K562 (cell line): ENCODE data around the gene PLCD1. TPM values are rescaled to one million over a fixed set of nuclear protein-coding genes. Genes with fewer than 3 reads are reported as not detected.

ENCODE experiments used
- CCAR2 ChIP-seq: fragments of 200-400 bp; formaldehyde crosslinking; IDR thresholded peaks from 2 replicates; pipeline ENCODE4 v1.6.1; 2017; ENCODE audit warnings: mild to moderate bottlenecking, low read depth, low read length
- CREB3 ChIP-seq: fragments of 450-650 bp; conservative IDR thresholded peaks from 2 replicates; pipeline ENCODE4 v1.6.1; 2016; ENCODE audit warnings: missing genetic modification characterization, low read depth, mild to moderate bottlenecking, missing compliant biosample characterization, moderate library complexity
- E2F8 ChIP-seq: fragments of 450-650 bp; IDR thresholded peaks from 2 replicates; pipeline ENCODE4 v1.7.1; 2018; ENCODE audit warnings: mild to moderate bottlenecking, low read depth; ENCODE audit not compliant: partially characterized antibody
- E4F1 ChIP-seq: fragments of 250-450 bp; sonication (Bioruptor Pico); IDR thresholded peaks from 2 replicates; pipeline ENCODE4 v1.5.0; 2021; ENCODE audit warnings: mild to moderate bottlenecking, borderline replicate concordance
- FIP1L1 ChIP-seq: fragments of 200-400 bp; formaldehyde crosslinking; IDR thresholded peaks from 2 replicates; pipeline ENCODE4 v1.6.1; 2018; ENCODE audit warnings: mild to moderate bottlenecking, low read depth, low read length; ENCODE audit not compliant: poor library complexity, severe bottlenecking
- HIVEP1 ChIP-seq: fragments of 250-450 bp; sonication (Bioruptor Pico); IDR thresholded peaks from 2 replicates; pipeline ENCODE4 v1.4.0; 2020; ENCODE audit warnings: mild to moderate bottlenecking
- MBD1 ChIP-seq: fragments of 250-450 bp; sonication (Bioruptor Pico); IDR thresholded peaks from 2 replicates; pipeline ENCODE4 v1.8.0; 2022; ENCODE audit warnings: inconsistent platforms
- MCM3 ChIP-seq: fragments of 450-650 bp; IDR thresholded peaks from 2 replicates; pipeline ENCODE4 v1.6.1; 2016
- MLLT1 ChIP-seq, 2 experiments: fragments of 450-650 bp; IDR thresholded peaks; 2 replicates each; pipeline ENCODE4 v1.6.1; 2016
- NFE2L1 ChIP-seq: fragments of 450-650 bp; IDR thresholded peaks from 2 replicates; pipeline ENCODE4 v1.6.1; 2016; ENCODE audit warnings: missing genetic modification characterization, low read depth, mild to moderate bottlenecking, missing compliant biosample characterization, moderate library complexity, borderline replicate concordance
- NFRKB ChIP-seq: fragments of 450-650 bp; IDR thresholded peaks from 2 replicates; pipeline ENCODE4 v1.6.1; 2016; ENCODE audit warnings: low read depth
- POLR2AphosphoS2 ChIP-seq: IDR thresholded peaks from 2 replicates; pipeline ENCODE4 v1.6.1; 2012; ENCODE audit warnings: low read length, improper control_type of control experiment
- RAD51 ChIP-seq: fragments of 450-650 bp; IDR thresholded peaks from 2 replicates; pipeline ENCODE4 v1.7.1; 2016; ENCODE audit warnings: low read depth, mild to moderate bottlenecking, borderline replicate concordance
- SNRNP70 ChIP-seq: fragments of 200-400 bp; formaldehyde crosslinking; optimal IDR thresholded peaks from 2 replicates; pipeline ENCODE3; 2017; ENCODE audit warnings: low read depth, low read length
- STAT5A ChIP-seq: IDR thresholded peaks from 2 replicates; pipeline ENCODE4 v1.6.1; 2012; ENCODE audit warnings: low read length, inconsistent platforms, borderline replicate concordance
- STAT5B ChIP-seq: fragments of 250-450 bp; sonication (Bioruptor Pico); IDR thresholded peaks from 2 replicates; pipeline ENCODE4 v1.8.0; 2021; ENCODE audit warnings: mild to moderate bottlenecking, inconsistent platforms
- ZNF778 ChIP-seq: fragments of 450-650 bp; formaldehyde crosslinking; IDR thresholded peaks from 2 replicates; pipeline ENCODE4 v1.4.0; 2020; ENCODE audit warnings: mild to moderate bottlenecking, moderate library complexity
- polyA plus RNA-seq, 8 experiments: library from polyadenylated mRNA; depleted of rRNA in 4 of 8; stranded (reverse) in 5 of 8; unstranded in 3 of 8; fragments of >200 nt; fragmentation: Nextera tagmentation in 2 of 8; fragmentation: Illumina TruSeq in 1 of 8; extraction: Ambion mirVana in 2 of 8; extraction: Trizol in 1 of 8; gene quantifications; 2 replicates each; pipeline versions ENCODE4 v1.2.1 to v1.2.3, GENCODE V29; 2011 to 2014; ENCODE audit warnings: inconsistent platforms in 1 of 8, missing spikeins in 1 of 8
- total RNA-seq, 7 experiments: library from RNA; depleted of rRNA in 6 of 7; stranded (reverse); fragments of >200 nt in 6 of 7; fragmentation: Illumina TruSeq in 2 of 7; extraction: Trizol in 2 of 7; gene quantifications; 2 replicates each; pipeline versions ENCODE4 v1.2.1 to v1.2.3, GENCODE V29; 2011 to 2021; ENCODE audit warnings: low replicate concordance in 1 of 7

The PLCD1 gene
- total and polyA plus RNA-seq, 9 of the 15 experiments (the other 6 are each of a cell fraction or from before 2014, with no cell fraction given): 5.4 to 209 (median 116) TPM

- TF ChIP-seq E4F1 (CRISPR knock-in tag) (no peak), E2F8 (no peak), CCAR2 (no peak), MLLT1 (IDR thresholded peaks at IDR 0.05) (peak in 1 of 2 experiments; percentile 24; a peak in 1 of 4 replicates), NFE2L1 (tag) (no peak), STAT5B (CRISPR knock-in tag) (no peak), CREB3 (tag) (no peak), MCM3 (no peak), NFRKB (0 out of 2 replicates have a peak, but pooled peaks have one; percentile 19), ZNF778 (CRISPR knock-in tag) (no peak), MBD1 (no peak), HIVEP1 (CRISPR knock-in tag) (no peak), POLR2AphosphoS2 (no peak), SNRNP70 (no peak), FIP1L1 (no peak), RAD51 (no peak), STAT5A (peak; percentile 41; the same call in 1 of the 2 replicates)
These were observed 10.9 kb downstream of the PLCD1 start (continued) for GRCh38 chr3:38018296-38019266.
